IPS DF 19.7 (cell line): ENCODE results near the gene SPDYE2.
"Not testable (repeated sequence)": the region's sequence is repeated elsewhere in the genome, so short reads cannot be mapped to it uniquely, and the experiment has no call there.

Experiments used
- DNase-seq: peaks from one replicate; pipeline ENCODE4 v3.0.0-alpha.2; 2013; ENCODE audit warnings: low read depth, low spot score

Gene SPDYE2

GRCh38 chr7:102604431-102605145 is 53.6 kb downstream of the SPDYE2 start:
- not testable (repeated sequence) for DNase-seq

DNA sequence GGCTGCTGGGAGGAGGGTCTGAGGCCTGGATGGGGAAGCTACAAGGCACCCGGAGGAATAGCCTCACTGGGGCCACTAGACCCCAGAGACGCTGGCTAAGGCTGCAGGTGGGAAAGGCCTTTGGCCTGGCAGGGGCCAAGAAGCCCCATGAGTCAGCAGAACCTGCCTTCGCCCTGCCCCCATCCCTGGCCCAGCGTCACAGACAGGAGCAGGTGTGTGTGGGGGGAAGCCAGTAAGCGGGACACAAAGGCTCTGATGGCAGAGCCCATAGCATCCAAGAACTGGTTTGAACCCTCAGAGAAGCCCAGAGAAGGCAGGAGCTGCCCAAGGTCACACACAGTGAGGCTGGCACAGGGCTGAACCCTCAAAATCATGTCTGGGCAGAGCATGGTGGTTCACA is 55.8 kb downstream of the SPDYE2 start:
- DNase-seq = not testable (repeated sequence)

DNA sequence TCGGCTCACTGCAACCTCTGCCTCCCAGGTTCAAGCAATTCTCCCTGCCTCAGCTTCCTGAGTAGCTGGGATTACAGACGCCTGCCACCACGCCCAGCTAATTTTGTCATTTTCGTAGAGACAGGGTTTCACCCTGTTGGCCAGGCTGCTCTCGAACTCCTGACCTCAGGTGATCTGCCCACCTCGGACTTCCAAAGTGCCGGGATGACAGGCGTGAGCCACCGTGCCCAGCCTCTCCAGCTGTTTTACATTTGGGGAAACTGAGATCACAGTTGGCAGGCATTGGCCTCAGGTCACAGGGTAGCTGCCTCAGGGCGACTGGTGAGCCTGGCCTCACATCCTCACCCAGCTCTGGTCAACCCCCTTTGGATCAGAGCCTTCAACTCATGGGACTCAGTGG is 58.7 kb downstream of the SPDYE2 start:
- not testable (repeated sequence) for DNase-seq

- not testable (repeated sequence) for DNase-seq
Observed at GRCh38 chr7:102610441-102610840, 59.4 kb downstream of the SPDYE2 start.

GRCh38 chr7:102611013-102611674 is 60.1 kb downstream of the SPDYE2 start:
- DNase-seq = not testable (repeated sequence)

- not testable (repeated sequence) for DNase-seq
Observed at GRCh38 chr7:102611675-102612325, 60.8 kb downstream of the SPDYE2 start.
